Measurements from ENCODE around the gene IFFO2. TPM values are rescaled to one million over a fixed set of nuclear protein-coding genes. Genes with fewer than 3 reads are reported as not detected.
A peak's percentile ranks its signal among the peaks of the same experiment; 100 is the strongest.

Gene IFFO2
- total RNA-seq, 2 donors from 2014 or later: 2.3 to 14.0 TPM

GRCh38 chr1:18912550-18912949 lies 43.9 kb downstream of the IFFO2 start:
- no peaks in the 10 kb centered on the region for H3K27me3 ChIP-seq
- no peak overlapping the region for H3K4me3 ChIP-seq
- peak overlapping the region; percentile 51 to 63 for H3K27ac ChIP-seq
- H3K9me3 ChIP-seq: no peaks in the 10 kb centered on the region
- TF ChIP-seq CTCF (IDR thresholded peaks at IDR 0.05): no peak
- DNase-seq (ENCODE audit: low spot score): no peak
- H3K36me3 ChIP-seq: peaks cover 46% of the 10 kb centered on the region
- H3K4me1 ChIP-seq: peaks cover 0 to 29% of the 10 kb centered on the region in 2 donors

GRCh38 chr1:18908911-18909771 lies 47.3 kb downstream of the IFFO2 start:
- Histone ChIP-seq H3K4me1 (peaks cover 0 to 27% of the 10 kb centered on the region in 2 donors), H3K4me3 (no peak overlapping the region), H3K27ac (no peak overlapping the region), H3K9me3 (no peaks in the 10 kb centered on the region), H3K27me3 (no peaks in the 10 kb centered on the region), H3K36me3 (peaks cover 39% of the 10 kb centered on the region)
- no peak for DNase-seq (ENCODE audit: low spot score)
- TF ChIP-seq CTCF (IDR thresholded peaks at IDR 0.05): no peak

GRCh38 chr1:18907917-18908845 lies 48.3 kb downstream of the IFFO2 start:
- Histone ChIP-seq H3K27ac (peak overlapping the region; percentile 64 to 67), H3K27me3 (no peaks in the 10 kb centered on the region), H3K4me3 (no peak overlapping the region), H3K9me3 (no peaks in the 10 kb centered on the region), H3K36me3 (peaks cover 39% of the 10 kb centered on the region), H3K4me1 (peaks cover 0 to 26% of the 10 kb centered on the region in 2 donors)
- no peak for TF ChIP-seq CTCF (IDR thresholded peaks at IDR 0.05)
- DNase-seq (ENCODE audit: low spot score): no peak

GRCh38 chr1:18907021-18907916 lies 49.2 kb downstream of the IFFO2 start:
- H3K27ac ChIP-seq: peak overlapping the region; percentile 64 to 67
- peak; percentile 63 to 85 for TF ChIP-seq CTCF (IDR thresholded peaks at IDR 0.05)
- H3K27me3 ChIP-seq: no peaks in the 10 kb centered on the region
- no peak overlapping the region for H3K4me3 ChIP-seq
- no peaks in the 10 kb centered on the region for H3K9me3 ChIP-seq
- DNase-seq (ENCODE audit: low spot score): peak; percentile 77
- H3K36me3 ChIP-seq: peaks cover 39% of the 10 kb centered on the region
- peaks cover 0 to 24% of the 10 kb centered on the region in 2 donors for H3K4me1 ChIP-seq

GRCh38 chr1:18903291-18903756 lies 53.2 kb downstream of the IFFO2 start:
- TF ChIP-seq CTCF (IDR thresholded peaks at IDR 0.05): no peak
- H3K36me3 ChIP-seq: peaks cover 7% of the 10 kb centered on the region
- DNase-seq (ENCODE audit: low spot score): no peak
- H3K4me3 ChIP-seq: peak overlapping the region; percentile 80 to 83
- no peaks in the 10 kb centered on the region for H3K9me3 ChIP-seq
- peaks cover 0 to 37% of the 10 kb centered on the region in 2 donors for H3K4me1 ChIP-seq
- no peaks in the 10 kb centered on the region for H3K27me3 ChIP-seq
- peak overlapping the region; percentile 88 to 93 for H3K27ac ChIP-seq

Measured in right atrium auricular region (tissue), 2 donors.